Muscle of back (tissue), 11 donors: Measurements from ENCODE around the gene RC3H1. TPM values are rescaled to one million over a fixed set of nuclear protein-coding genes. Genes with fewer than 3 reads are reported as not detected.
"Not testable (repeated sequence)": the region's sequence is repeated elsewhere in the genome, so short reads cannot be mapped to it uniquely, and the experiment has no call there.

Source experiments
- DNase-seq, 3 donors: peaks; one replicate each; pipeline versions ENCODE4 v3.0.0 to v3.0.0-alpha.2; 2013
- polyA plus RNA-seq, 10 donors: library from polyadenylated mRNA; unstranded; fragments of 120-200 nt; gene quantifications; one replicate each; pipeline ENCODE4 v1.2.1, GENCODE V29; 2013; ENCODE audit not compliant: insufficient read length in 10 of 10

RC3H1 gene
- polyA plus RNA-seq, 10 donors = 8.1 to 11.8 (median 10.1) TPM

DNA sequence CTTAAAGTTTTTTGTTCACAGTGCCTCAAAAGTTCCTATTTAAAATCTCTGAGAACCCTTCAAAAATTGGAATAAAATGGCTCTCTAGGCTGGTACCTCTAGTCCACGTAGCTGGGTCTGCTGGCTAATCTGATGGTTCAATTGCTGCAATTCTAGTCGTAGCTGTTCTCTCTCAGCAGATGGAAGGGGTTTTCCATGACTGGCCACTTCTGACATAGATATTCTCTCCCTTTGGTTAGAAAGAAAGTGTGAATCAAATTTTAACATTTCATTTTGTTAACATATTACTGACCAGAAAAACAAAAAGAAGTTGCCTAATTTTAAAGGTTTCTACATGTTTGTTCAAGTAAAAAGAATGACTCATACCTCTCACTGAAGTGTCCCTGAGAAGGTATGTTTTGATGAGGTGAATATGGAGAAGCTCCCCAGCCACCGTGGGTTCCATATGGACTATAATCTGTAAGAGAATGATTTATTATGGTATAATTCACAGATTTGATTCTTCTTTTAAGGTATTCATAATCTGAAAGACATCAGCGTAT lies 75.7 kb downstream of the RC3H1 start:
- no peak for DNase-seq

DNA sequence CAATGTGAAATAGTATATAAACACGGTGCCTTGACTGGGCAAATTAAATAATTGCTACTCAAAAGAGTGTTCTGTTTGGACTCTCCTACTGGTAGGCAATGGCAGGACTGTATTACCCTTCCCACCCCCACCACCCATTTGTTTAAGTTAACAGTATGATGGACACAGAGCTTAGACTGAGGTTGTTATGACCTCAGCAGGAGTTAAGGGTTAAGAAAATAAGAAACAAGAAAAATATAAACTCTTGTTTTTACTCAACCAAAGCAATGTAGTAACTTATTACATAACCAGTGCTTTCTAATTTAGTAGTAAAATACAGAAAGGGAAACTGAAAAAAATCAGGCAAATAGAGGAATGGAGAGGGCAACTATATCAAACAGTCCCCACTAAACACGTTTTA lies 85.1 kb downstream of the RC3H1 start:
- no peak for DNase-seq

DNA sequence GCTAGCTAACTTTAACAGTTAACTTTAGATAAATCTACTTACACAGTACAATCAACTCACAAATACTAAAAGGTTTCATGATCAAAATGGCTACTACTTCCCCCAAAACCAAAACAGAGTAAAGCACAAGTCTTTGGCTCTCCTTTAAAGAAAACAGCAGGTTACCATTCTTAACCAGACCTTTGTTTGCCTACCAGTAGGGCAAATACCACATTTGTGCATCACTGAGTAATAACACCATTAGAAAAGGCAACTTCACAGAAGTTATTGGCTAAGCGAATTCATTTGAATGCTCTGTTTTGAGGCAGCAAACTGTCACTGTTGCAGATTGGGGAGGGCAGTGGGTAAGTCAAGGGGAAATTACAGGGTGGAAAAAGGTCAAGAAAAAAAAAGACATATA lies 87.7 kb downstream of the RC3H1 start:
- DNase-seq = no peak

DNA sequence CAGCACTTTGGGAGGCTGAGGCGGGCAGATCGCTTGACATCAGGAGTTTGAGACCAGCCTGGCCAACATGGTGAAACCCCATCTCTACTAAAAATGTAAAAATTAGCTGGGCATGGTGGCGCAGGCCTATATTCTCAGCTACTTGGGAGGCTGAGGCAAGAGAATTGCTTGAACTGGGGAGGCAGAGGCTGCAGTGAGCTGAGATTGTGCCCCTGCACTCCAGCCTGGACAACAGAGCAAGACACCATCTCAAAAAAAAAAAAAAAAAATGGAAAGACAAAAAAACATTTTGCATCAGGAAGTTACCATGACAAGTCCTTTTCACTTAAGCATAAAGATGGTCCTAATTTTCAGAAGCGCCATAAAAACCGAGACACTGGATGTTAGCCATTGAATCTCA lies 91.6 kb downstream of the RC3H1 start:
- not testable (repeated sequence) for DNase-seq

DNA sequence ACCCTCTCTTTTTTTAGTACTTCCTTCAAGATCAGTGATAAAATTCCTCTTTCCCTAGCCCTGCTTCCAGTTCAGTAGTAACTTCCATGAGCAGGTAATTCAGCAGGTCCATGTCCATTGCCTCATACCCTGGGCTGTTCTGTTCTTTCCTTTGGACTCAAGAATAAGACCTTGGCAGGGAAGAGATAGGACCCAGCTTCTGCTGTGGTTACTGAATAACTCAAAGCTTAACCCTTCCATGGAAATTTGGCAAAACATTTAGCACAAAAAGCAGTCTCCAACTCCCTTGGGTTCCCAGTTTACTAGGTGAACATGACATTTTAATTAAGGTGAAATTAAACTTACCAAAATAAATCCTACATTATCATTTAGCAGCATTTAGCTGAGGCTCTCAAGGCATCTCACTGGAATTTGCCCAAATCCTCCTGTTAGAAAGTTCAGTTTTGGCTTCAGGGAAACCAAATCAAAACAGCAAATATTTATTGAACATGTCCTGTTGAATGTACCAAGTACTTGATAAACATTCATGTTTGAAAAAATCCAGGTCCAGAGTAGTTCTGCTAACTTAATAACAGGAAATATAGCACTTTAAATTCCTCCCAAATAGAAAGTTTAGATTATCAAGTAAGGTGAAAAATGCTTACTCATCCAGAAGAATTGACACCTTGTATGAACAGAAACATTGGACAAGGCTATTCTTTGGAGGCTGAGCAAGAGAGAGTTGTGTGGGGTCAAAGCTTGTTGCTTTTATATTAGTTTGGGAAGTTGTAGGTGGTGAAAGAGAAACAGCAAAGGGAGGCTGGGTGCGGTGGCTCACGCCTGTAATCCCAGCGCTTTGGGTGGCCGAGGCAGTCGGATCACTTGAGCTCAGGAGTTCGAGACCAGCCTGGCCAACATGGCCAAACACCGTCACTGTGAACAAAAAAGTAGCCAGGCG lies 96.6 kb downstream of the RC3H1 start:
- DNase-seq = no peak

DNA sequence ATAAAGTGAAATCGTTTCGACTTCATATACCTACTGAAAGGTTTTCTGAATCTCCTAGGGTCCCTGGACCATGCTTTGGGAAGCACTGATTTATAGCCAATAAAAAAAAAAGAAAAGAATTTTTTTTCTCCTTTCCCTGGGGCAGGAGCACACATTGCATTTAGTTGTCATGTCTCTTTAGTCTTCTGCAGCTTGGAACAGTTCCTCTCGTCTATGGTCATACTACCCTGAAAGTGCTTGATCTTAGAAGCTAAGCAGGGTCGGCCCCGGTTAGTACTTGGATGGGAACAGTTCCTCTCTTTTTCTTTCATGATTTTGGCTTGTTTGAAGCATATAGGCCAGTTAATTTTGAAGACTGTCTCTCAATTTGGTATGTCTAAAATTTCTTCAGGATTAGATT lies 101.3 kb downstream of the RC3H1 start:
- DNase-seq = no peak

DNA sequence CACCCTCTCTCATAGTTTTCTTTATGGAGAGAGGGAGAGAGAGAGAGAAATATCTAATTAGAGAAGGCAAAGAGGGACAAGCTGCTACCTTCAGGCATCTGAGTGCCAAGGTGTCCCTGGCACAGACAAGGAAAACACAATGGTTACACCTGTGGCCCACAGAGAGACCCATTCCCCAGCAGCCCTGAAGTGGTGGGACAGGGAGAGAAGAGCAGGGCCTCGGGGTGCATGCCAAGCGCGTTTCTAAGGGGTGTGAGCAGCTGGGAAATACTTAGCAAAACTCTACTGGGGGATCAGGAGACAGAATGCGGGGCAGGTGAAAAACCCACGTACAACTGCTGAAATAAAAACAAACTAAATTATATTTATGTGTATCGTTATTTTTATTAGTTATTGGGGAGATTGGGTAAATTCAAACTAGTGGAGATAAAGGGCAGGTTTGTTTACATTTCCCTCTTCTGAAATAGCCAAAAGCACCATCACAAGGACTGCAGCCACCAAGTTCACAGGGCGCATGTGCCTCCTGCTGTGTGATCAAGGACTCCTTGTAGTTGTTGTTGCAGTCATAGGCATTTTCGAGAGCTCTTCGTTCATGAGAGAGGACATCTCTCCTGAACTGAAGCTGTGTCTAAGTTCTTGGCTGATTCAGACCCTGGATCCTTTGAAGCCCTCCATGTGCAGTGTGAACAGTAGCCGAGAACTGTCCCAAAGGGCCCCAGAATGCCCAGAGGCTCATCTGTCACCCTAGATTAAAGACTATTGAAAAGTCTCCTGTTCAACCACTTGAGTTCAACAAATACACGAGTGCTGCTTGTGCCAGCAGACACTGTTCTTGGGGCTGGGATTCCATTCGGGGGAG lies 104.3 kb downstream of the RC3H1 start:
- DNase-seq = no peak

DNA sequence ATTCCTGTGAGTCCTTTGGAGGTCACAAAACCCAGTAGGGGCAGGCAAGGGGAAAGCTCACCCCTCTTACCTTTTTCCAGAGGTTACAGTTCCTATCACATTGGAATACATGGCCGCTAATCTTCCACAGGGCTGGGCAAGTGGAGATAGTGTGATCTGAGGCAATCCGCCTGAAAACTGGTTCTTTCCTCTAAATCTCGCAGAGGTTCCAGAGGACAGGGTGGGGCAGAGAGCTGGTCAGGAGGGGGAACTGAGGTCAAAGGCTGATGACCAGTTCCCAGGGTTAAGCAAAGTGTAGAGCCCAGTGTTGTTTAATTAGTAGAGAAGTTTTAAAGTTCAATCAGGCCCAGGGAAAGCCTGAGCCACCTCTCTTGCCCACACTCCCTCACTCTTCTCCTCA lies 105.0 kb downstream of the RC3H1 start, which contains the start of gene SERPINC1:
Gene SERPINC1 (minus strand): TSS at position 179 of the 400 bp plus-strand sequence. CDS start 68 bp downstream, at position 111.
- no peak for DNase-seq

DNA sequence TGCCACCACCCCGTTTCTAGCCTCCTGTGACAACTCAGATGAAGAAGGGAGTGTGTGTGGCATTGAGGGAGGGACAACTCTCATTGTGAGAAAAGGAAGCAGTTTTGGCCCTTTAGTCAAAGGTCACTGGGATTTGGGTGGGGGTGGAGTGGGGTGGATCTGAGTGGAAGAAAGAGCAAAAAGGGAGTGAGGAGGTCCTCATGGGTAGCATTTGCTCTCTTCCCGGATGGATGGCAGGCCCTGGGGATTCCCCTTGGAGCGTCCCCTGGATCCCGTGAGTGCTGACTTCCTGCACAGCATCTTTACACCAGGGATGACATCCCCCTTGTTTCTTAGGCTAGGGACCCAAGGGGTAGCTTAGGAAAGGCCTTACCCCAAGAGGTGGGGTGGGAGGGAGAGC lies 105.5 kb downstream of the RC3H1 start:
- DNase-seq = no peak

DNA sequence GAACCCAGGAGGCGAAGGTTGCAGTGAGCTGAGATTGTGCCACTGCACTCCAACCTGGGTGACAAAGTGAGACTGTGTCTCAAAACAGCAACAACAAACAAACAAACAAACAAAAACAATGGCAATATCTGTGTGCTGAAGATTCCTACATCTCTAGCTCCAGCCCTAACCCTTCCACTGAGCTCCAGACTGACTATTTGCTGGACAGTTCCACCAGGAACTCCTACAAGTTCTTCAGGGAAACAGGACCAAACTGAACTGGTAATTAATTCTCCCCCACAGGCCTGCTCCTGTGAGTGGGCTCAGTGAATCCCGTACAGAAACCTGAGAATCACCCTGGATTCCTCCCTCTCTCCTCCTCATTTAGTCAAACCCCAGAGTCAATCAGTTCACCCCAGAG lies 106.6 kb downstream of the RC3H1 start:
- DNase-seq = no peak

DNA sequence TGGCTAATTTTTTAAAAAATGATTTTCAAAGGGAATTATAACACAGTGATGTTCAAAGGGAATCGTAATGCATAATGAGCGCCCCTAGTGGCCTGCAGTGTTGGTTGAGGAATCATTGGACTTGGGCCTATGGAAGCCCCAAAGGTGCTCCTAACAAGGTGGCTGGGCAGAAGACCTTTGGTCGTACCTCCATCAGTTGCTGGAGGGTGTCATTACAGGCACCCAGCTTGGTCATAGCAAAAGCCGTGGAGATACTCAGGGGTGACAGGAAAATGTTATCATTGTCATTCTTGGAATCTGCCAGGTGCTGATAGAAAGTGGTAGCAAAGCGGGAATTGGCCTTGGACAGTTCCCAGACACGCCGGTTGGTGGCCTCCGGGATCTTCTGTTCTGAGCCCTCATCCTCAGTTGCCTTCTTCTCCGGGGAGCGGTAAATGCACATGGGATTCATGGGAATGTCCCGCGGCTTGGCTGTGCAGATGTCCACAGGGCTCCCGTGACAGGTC lies 107.7 kb downstream of the RC3H1 start:
- no peak for DNase-seq

DNA sequence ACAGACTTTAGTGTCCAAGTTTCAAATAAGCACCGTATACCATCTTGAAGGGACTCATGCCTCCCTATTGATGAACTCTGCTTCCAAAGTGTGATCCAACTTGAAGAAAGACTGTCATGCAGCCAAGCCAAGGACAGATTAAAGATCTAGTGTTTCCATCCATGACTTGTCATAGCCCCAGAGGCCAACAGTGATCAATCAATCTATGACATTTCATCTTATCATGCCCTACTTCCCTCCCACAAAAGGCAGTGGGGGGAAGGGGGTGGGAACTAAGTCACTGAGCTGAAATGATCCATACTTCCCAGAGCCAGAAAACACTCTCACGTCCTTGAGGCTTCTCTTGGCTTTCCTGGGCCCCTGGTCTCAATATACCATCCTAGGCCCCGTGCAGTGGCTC lies 109.0 kb downstream of the RC3H1 start:
- DNase-seq = no peak

DNA sequence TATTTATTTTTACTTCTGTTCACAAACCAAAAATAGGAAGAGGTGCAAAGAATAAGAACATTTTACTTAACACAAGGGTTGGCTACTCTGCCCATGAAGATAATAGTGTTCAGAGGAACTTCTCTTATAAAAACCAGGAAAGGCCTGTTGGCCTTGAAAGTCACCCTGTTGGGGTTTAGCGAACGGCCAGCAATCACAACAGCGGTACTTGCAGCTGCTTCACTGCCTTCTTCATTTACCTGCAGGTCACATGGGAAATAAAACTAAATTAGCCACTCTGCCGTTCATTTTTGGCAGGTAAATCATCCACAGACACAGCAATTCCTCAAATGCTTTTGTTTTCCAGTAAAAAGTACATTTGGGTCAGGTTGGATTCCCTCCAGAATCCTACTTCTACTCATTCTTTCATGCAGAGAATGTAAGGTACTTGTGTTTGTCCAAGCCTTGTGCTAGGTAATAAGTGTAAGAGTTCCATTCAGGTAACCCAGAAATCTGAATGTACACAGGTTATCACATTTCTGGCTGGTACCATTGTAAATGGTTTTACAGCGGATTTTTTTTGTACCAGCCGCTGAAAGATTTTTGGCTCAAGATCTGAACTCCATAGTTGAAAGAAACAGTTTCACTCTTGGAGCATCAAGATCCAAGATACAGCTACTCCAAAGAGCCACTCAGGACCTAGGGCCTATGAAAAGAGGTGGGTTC lies 118.2 kb downstream of the RC3H1 start:
- no peak for DNase-seq

DNA sequence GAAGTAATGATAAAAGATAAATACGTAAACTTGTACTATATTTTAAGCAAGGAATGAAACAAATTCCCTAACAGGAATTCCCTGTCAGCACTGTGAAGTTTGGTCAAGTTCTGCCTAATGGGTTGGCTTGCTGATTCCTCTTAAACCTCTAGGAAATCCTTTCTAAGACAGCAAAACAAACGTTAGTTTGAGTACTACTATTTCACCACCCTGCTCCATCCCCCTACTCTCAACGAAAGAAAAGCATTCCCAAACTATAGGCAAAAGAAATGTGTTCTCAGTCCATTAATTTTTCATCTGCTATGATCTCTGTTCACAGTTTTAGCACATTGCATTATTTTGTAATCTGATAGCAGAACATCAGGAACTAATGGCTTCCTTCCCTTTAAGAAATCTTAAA lies 121.2 kb downstream of the RC3H1 start:
- no peak for DNase-seq

DNA sequence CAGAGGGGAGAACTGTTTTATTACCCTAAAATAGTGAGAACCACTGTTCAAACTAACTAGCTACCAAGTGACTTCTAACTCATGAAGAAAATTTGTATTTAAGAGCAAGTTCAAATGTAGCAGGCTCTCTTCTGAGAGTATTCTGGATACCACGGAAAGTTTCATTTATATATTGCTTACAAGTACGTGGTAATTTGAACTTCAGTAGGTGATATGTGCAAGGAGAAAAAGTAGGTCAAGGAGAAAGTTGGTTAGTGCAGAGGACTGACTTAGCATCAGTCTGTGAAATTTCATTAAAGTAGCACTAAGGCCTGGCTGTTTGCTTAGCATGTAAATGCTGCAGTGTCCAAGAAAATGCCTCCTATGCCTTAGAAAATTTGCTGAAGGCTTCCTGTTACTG lies 121.7 kb downstream of the RC3H1 start:
- DNase-seq = no peak

DNA sequence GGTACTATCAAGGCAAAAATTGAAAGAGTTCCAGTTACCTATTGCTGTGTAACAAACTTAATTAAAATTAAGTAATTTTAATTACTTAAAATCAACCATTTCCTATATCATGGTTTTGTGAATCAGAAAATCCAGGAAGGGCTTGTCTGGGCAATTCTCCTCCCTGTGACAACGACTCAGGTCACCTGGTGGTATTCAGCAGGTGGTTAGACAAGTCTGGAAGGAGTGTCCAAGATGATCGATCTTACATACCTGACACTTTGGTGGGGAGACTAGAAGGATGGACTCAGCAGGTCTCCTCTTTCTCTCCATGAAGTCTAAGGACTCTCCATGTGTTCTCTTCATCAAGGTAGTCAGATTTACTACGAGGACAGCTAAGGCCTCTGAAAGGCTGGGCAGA lies 128.0 kb downstream of the RC3H1 start:
- DNase-seq = no peak

DNA sequence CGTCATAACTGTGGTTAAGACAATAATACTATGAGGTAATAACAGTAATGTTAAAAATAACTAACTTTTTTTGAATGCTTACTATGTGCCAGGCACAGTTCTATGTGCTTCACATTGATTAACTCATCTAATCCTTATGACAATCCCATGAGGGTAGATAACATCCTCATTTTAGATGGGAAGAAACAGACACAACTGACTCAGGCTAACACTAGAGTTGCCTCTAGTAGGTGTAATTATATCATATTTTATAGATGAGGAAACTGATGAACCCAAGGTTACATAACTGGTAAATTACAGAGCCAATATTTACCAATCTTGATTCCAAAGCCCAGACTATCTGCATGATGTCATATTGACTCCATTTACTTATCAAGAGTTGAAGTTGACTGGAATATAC lies 128.5 kb downstream of the RC3H1 start:
- DNase-seq = no peak

DNA sequence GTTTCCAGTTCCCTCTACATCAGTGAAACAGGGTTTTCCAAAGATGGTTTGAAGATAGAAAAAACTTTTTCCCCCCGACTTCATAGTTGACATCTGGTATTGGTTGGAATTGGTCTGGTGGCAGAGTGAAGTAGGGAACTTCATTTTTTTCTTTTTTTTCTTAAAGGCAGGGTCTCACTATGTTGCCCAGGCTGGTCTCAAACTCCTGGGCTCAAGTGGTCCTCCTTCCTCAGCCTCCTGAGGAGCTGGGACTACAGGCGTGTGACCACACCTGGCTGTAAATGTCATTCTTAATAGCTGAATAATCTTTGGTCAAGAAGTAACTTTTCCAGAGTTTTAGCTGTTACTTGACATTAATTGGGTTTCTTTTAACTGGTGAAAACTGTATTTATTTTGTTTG lies 132.3 kb downstream of the RC3H1 start:
- no peak for DNase-seq

DNA sequence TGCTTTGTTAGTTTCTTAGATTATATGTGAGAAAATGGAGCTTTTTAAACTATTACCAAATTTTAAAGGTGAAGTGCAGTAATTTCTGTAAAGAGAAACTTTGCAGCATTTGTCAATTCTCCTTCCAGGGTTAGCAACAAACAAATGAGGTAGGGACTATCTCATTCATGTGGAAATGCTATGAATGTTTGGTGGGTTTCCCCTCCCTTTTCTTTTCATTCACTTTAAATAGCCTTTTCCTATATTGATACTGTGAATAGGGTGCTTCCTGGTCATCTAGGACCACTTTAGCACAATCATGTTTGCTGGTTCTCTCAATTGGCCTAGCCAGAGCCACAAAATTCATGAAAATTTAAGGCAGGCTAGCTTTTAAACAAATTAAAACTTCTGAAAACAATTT lies 133.4 kb downstream of the RC3H1 start:
- no peak for DNase-seq

DNA sequence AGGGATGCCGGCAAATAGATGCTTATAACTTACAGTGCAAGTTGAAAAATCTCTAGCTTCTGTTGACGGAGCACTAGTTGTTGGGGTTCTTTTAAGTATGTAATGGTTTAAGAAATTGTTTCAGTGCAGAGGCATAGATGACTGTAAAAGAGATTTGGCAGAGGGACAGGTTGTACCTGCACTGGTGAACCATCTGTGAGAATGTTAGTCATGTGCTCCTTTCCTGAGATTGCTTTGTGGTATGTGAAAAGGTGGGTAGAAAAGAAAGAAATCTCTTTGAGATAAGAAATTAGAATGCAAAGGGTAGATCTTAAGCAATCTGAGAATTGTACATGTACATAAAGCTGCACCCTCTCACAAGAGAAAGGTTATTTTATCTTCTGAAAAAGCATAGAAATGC lies 134.5 kb downstream of the RC3H1 start:
- DNase-seq = no peak

DNA sequence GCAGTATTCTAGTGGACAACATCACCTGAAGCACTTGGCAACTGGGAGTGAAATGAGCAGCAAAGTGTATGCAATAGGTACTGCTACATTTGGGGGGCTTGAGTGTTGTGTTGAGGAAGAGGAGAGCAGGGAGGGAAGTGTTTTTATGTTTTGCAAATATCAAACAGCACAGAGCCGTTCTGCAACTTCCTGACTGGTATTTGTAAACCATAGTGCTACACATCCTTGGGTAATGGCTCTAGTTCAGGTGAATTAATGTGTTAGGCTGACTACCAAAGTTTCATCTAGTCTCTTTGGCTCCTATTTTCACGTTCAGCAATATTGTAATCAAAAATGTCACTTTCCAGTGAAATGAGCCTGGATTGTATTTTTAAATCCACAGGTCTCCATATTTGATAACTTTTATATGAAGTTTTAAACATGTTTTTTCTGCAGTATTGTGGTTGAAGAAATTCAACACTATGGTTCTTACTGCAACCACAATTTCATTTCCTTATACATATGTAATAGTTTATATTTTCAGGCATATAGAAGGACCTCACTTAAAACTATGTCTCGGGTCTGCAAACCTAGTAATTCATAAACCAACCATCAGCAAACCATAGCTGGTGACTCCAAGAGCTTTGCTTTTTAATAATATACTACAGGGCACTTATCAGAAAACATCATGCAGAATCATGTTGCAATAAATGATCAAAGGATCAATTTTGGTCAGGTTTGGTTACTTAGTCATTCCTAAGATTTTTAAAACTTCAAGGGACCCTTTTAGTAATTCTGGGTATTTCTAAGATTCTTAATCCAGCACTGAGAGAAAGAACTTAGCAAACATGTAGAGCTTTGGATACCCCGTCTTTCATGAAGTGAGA lies 135.2 kb downstream of the RC3H1 start:
- DNase-seq = no peak
